ENCODE measurements around the gene PRKCQ.

The PRKCQ gene

DNA sequence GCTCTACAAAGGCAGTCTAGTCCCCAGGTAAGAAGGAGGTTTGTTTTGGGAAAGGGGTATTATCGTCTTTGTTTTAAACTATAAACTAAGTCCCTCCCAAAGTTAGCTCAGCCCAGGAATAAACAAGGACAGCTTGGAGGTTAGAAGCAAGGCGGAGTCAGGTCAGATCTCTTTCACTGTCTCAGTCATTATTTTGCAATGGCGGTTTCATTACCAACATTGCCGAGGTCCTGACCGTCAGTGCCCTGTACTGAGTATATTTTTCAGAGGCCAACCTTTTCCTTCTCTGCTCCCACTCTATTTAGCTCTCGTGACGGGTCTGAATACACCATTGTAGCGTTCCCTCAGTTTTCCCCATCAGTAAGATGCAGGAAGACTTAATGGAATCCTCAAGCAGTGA lies 184.5 kb downstream of the PRKCQ start:
- no peaks in the 10 kb centered on the region; the same call in 1 of the 2 replicates for H3K27me3 ChIP-seq (replicated peaks; ENCODE audit: control insufficient read depth, insufficient read depth, low read length)
- DNase-seq (ENCODE audit: extremely low read depth, insufficient read length), result no peak
- H3K4me3 ChIP-seq (replicated peaks; ENCODE audit: low read depth, low read length), result no peak overlapping the region
- no peaks in the 10 kb centered on the region for H3K36me3 ChIP-seq (ENCODE audit: control insufficient read depth, insufficient read depth, low read length)
- TF ChIP-seq, protein P1, sequence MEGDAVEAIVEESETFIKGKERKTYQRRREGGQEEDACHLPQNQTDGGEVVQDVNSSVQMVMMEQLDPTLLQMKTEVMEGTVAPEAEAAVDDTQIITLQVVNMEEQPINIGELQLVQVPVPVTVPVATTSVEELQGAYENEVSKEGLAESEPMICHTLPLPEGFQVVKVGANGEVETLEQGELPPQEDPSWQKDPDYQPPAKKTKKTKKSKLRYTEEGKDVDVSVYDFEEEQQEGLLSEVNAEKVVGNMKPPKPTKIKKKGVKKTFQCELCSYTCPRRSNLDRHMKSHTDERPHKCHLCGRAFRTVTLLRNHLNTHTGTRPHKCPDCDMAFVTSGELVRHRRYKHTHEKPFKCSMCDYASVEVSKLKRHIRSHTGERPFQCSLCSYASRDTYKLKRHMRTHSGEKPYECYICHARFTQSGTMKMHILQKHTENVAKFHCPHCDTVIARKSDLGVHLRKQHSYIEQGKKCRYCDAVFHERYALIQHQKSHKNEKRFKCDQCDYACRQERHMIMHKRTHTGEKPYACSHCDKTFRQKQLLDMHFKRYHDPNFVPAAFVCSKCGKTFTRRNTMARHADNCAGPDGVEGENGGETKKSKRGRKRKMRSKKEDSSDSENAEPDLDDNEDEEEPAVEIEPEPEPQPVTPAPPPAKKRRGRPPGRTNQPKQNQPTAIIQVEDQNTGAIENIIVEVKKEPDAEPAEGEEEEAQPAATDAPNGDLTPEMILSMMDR (IDR thresholded peaks at IDR 0.05; ENCODE audit: insufficient read depth, low read length, poor library complexity, severe bottlenecking), result no peak

DNA sequence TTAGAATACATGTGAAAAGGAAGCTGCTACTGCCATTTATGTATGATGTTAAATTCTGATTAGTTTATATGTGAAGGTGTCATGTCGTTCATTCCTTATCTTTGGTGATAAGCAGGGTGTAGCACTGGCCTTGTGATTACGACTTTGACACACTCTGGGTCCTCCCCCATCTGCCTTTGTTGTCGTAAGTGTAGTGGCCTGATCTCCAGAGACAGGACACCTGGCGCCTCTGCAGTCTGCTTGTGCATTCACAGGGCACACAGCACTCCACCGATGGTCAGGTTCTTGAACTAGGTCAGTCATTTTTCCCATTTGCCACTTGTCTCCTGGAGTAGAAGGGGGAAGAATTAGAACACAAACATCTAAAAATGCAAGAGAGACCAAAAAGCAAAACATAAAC lies 186.0 kb downstream of the PRKCQ start:
- no peaks in the 10 kb centered on the region for H3K36me3 ChIP-seq (ENCODE audit: control insufficient read depth, insufficient read depth, low read length)
- no peaks in the 10 kb centered on the region for H3K27me3 ChIP-seq (replicated peaks; ENCODE audit: control insufficient read depth, insufficient read depth, low read length)
- no peak for DNase-seq (ENCODE audit: extremely low read depth, insufficient read length)
- H3K4me3 ChIP-seq (replicated peaks; ENCODE audit: low read depth, low read length), result no peak overlapping the region
- TF ChIP-seq, protein P1 (IDR thresholded peaks at IDR 0.05; ENCODE audit: insufficient read depth, low read length, poor library complexity, severe bottlenecking), result no peak

DNA sequence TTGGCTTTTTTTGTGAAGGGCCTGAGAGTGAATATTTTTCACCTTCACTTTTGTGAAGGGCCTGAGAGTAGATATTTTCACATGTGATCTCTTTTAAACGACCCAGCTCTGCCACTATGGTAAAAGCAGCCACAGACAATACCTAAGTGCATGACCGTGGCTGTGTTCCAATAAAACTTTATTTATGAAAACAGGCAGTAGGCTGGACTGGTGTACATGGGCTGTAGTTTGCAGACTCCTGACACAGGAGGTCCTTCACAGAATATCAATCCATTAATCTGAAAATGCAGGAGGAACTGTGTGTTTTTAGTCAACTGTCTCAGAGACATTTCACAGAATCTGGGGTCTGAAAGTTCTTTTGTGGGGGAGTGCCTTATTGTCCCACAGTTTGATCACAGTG lies 186.9 kb downstream of the PRKCQ start:
- DNase-seq (ENCODE audit: extremely low read depth, insufficient read length), result no peak
- Histone ChIP-seq H3K36me3 (ENCODE audit: control insufficient read depth, insufficient read depth, low read length) (no peaks in the 10 kb centered on the region), H3K27me3 (replicated peaks; ENCODE audit: control insufficient read depth, insufficient read depth, low read length) (no peaks in the 10 kb centered on the region; the same call in 1 of the 2 replicates), H3K4me3 (replicated peaks; ENCODE audit: low read depth, low read length) (no peak overlapping the region)
- TF ChIP-seq, protein P1 (IDR thresholded peaks at IDR 0.05; ENCODE audit: insufficient read depth, low read length, poor library complexity, severe bottlenecking), result no peak

DNA sequence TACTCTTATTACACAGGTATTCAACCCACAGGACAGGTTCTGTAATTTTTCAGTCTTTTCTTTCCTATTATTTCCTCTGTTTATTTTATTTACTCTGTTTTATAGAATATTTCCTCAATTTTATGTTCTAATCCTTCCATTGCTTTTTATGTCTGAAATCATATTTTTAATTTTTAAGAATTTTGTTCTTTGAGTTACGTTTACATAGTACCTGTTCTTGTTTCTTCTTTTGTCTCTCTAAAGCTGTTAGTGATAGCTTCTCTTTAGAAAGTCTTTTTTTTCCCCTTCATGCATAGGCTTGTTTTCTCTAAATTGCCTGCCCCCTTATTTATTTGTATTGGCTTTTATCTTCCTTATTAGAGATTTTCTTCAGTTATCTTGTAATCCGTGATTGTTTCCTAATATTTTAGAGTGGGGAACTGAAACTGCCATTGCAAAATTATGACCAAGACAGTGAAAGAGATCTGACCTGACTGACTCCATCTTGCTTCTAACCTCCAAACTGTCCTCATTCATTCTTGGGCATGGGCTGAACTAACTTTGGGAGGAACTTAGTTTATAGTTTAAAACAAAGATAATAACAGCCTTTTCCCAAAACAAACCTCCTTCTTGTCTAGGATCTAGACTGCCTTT lies 189.7 kb downstream of the PRKCQ start:
- Histone ChIP-seq H3K4me3 (replicated peaks; ENCODE audit: low read depth, low read length) (no peak overlapping the region), H3K36me3 (ENCODE audit: control insufficient read depth, insufficient read depth, low read length) (no peaks in the 10 kb centered on the region), H3K27me3 (replicated peaks; ENCODE audit: control insufficient read depth, insufficient read depth, low read length) (no peaks in the 10 kb centered on the region; the same call in 1 of the 2 replicates)
- TF ChIP-seq, protein P1 (IDR thresholded peaks at IDR 0.05; ENCODE audit: insufficient read depth, low read length, poor library complexity, severe bottlenecking), result no peak
- no peak for DNase-seq (ENCODE audit: extremely low read depth, insufficient read length)

DNA sequence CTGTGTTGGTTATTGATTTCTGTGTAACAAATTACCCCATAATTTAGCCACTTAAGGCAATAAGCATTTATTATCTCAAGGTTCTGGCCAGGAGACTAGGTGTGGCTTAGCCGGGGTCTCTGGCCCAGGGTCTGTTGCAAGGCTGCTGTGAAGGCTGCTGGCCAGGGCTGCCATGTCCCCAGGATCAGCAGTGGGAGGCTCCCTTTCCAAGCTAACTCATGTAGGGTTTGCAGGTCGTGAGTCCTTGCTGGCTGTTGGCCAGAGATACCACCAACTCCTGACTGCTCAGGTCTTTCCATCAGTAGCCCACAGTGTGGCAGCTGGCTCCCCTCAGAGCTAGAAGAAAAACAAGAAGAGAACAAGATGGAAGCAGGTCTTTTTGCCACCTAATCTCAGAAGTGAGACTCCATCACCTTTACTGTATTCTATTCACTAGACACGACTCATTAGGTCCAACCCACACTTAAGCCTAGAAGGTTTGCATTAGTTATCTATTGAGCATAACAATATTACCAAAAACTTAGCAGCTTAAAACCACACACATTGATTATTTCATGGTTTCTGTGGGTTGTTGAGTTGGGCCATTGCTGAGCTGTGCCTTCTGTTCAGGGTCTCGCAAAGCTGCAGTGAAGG lies 191.7 kb downstream of the PRKCQ start:
- Histone ChIP-seq H3K27me3 (replicated peaks; ENCODE audit: control insufficient read depth, insufficient read depth, low read length) (no peaks in the 10 kb centered on the region; the same call in 1 of the 2 replicates), H3K4me3 (replicated peaks; ENCODE audit: low read depth, low read length) (no peak overlapping the region), H3K36me3 (ENCODE audit: control insufficient read depth, insufficient read depth, low read length) (no peaks in the 10 kb centered on the region)
- TF ChIP-seq, protein P1 (IDR thresholded peaks at IDR 0.05; ENCODE audit: insufficient read depth, low read length, poor library complexity, severe bottlenecking), result no peak
- no peak for DNase-seq (ENCODE audit: extremely low read depth, insufficient read length)
